HG03558 (cell line): Measurements from ENCODE around the gene ELF4.

Source experiments
- ATAC-seq: cut with Tn5 transposase; IDR thresholded peaks from one replicate; pipeline ENCODE4 v1.9.1; 2021; ENCODE audit warnings: moderate number of reproducible peaks; ENCODE audit not compliant: unreplicated experiment; ENCODE audit errors: extremely low read depth

ELF4 gene

GRCh38 chrX:130110379-130111219 lies at the start of gene ELF4:
ELF4 (minus strand) TSS chrX:130110497; CDS start chrX:130081330, 29,167 bp downstream.
- ATAC-seq, result no peak

- no peak for ATAC-seq
These were observed 49.5 kb upstream of the ELF4 start for GRCh38 chrX:130159776-130160175.

- ATAC-seq, result no peak
These were observed 48.0 kb upstream of the ELF4 start for GRCh38 chrX:130158311-130158710.

- no peak for ATAC-seq
These were observed 45.3 kb upstream of the ELF4 start for GRCh38 chrX:130155564-130155963.

- no peak for ATAC-seq
These were observed 37.3 kb upstream of the ELF4 start for GRCh38 chrX:130147631-130148030.

GRCh38 chrX:130145123-130145522 lies 34.8 kb upstream of the ELF4 start:
- no peak for ATAC-seq

- no peak for ATAC-seq
These were observed 34.2 kb upstream of the ELF4 start for GRCh38 chrX:130144509-130144908.

- no peak for ATAC-seq
These were observed 29.3 kb upstream of the ELF4 start for GRCh38 chrX:130139474-130140201.

- no peak for ATAC-seq
These were observed 26.7 kb upstream of the ELF4 start for GRCh38 chrX:130136961-130137360.

- ATAC-seq, result no peak
These were observed 26.2 kb upstream of the ELF4 start for GRCh38 chrX:130136496-130136895.

GRCh38 chrX:130130990-130131389 lies 20.7 kb upstream of the ELF4 start:
- no peak for ATAC-seq

- no peak for ATAC-seq
These were observed 15.0 kb upstream of the ELF4 start for GRCh38 chrX:130125091-130125874.

GRCh38 chrX:130124577-130124976 lies 14.3 kb upstream of the ELF4 start:
- ATAC-seq, result no peak

- ATAC-seq, result no peak
These were observed 11.2 kb upstream of the ELF4 start for GRCh38 chrX:130121505-130121800.

GRCh38 chrX:130120746-130121504 lies 10.6 kb upstream of the ELF4 start:
- no peak for ATAC-seq

GRCh38 chrX:130120321-130120731 lies 10.0 kb upstream of the ELF4 start:
- no peak for ATAC-seq

- ATAC-seq, result no peak
These were observed 9.1 kb upstream of the ELF4 start for GRCh38 chrX:130119312-130119898.

GRCh38 chrX:130118441-130119311 lies 8.4 kb upstream of the ELF4 start:
- no peak for ATAC-seq

- no peak for ATAC-seq
These were observed 6.9 kb upstream of the ELF4 start for GRCh38 chrX:130117166-130117565.
